GM23338 (cell line): ENCODE results near the gene ELMO2. TPM values are rescaled to one million over a fixed set of nuclear protein-coding genes. Genes with fewer than 3 reads are reported as not detected.

Source experiments
- ATAC-seq: fragments of 200-7000 bp; cut with Tn5 transposase; 3 replicates; pipeline ENCODE4 v1.9.1; 2020
- DNase-seq: peaks from one replicate; pipeline ENCODE4 v3.0.0-alpha.2; 2015; ENCODE audit warnings: low spot score
- H2AFZ ChIP-seq: fragments of 200-600 bp; sonication (generic); 2 replicates; pipeline ENCODE4 v1.8.0; 2016; ENCODE audit warnings: antibody characterized with exemption, mild to moderate bottlenecking, moderate library complexity
- H3F3A ChIP-seq: fragments of 200-600 bp; sonication (generic); replicated peaks from 2 replicates; pipeline ENCODE4 v1.8.0; 2017; ENCODE audit warnings: antibody characterized with exemption, mixed run types, low read depth
- H3K27ac ChIP-seq: fragments of 200-600 bp; sonication (generic); 2 replicates; pipeline ENCODE4 v1.6.1; 2016; ENCODE audit warnings: low read depth
- H3K27me3 ChIP-seq: fragments of 200-600 bp; sonication (generic); 2 replicates; pipeline ENCODE4 v1.8.0; 2016; ENCODE audit warnings: mild to moderate bottlenecking, mixed run types, moderate library complexity; ENCODE audit not compliant: insufficient read depth
- H3K36me3 ChIP-seq: fragments of 200-600 bp; sonication (generic); 2 replicates; pipeline ENCODE4 v1.8.0; 2016; ENCODE audit warnings: mild to moderate bottlenecking; ENCODE audit not compliant: insufficient read depth
- H3K4me1 ChIP-seq: fragments of 200-600 bp; sonication (generic); 2 replicates; pipeline ENCODE4 v1.8.0; 2016; ENCODE audit warnings: mild to moderate bottlenecking, moderate library complexity; ENCODE audit not compliant: insufficient read depth
- H3K4me2 ChIP-seq: fragments of 200-600 bp; sonication (generic); 2 replicates; pipeline ENCODE4 v1.7.1; 2017; ENCODE audit warnings: mixed run types
- H3K4me3 ChIP-seq: fragments of 200-600 bp; sonication (generic); 2 replicates; pipeline ENCODE4 v1.6.1; 2016; ENCODE audit warnings: mixed run types
- H3K79me2 ChIP-seq: fragments of 200-600 bp; sonication (generic); replicated peaks from 2 replicates; pipeline ENCODE4 v1.8.0; 2017; ENCODE audit warnings: mild to moderate bottlenecking; ENCODE audit not compliant: insufficient read depth
- H3K9me2 ChIP-seq: fragments of 200-600 bp; sonication (generic); 2 replicates; pipeline ENCODE4 v1.8.0; 2017; ENCODE audit not compliant: insufficient read depth
- H4K20me1 ChIP-seq: fragments of 200-600 bp; sonication (generic); replicated peaks from 2 replicates; pipeline ENCODE4 v1.8.0; 2017; ENCODE audit warnings: mild to moderate bottlenecking; ENCODE audit not compliant: insufficient read depth
- H3K27ac Mint-ChIP-seq: 2 replicates; pipeline ENCODE4 v1.8.0; 2020; ENCODE audit warnings: inconsistent platforms, mild to moderate bottlenecking, moderate library complexity, mixed read lengths
- H3K27me3 Mint-ChIP-seq: 3 replicates; pipeline ENCODE4 v1.8.0; 2022; ENCODE audit warnings: low read depth, mild to moderate bottlenecking, moderate library complexity, mixed read lengths, inconsistent platforms; ENCODE audit not compliant: insufficient read depth, poor library complexity
- H3K36me3 Mint-ChIP-seq: 3 replicates; pipeline ENCODE4 v1.8.0; 2021; ENCODE audit warnings: low read depth, mild to moderate bottlenecking, inconsistent platforms, moderate library complexity, mixed read lengths
- H3K4me1 Mint-ChIP-seq: 3 replicates; pipeline ENCODE4 v1.8.0; 2020; ENCODE audit warnings: mild to moderate bottlenecking, inconsistent platforms, mixed read lengths
- H3K4me3 Mint-ChIP-seq: 3 replicates; pipeline ENCODE4 v1.8.0; 2021; ENCODE audit warnings: moderate library complexity, mild to moderate bottlenecking, inconsistent platforms, mixed read lengths
- H3K9me3 Mint-ChIP-seq: 3 replicates; pipeline ENCODE4 v1.8.0; 2020; ENCODE audit warnings: moderate library complexity, mild to moderate bottlenecking, inconsistent platforms, mixed read lengths
- CREB1 ChIP-seq: fragments of 250-450 bp; sonication (Bioruptor Pico); IDR thresholded peaks from 2 replicates; pipeline ENCODE4 v1.5.0; 2020; ENCODE audit warnings: low read depth, mild to moderate bottlenecking, moderate library complexity
- CTCF ChIP-seq, 2 experiments: fragments of 200-600 bp in 1 of 2; sonication (generic) in 1 of 2; conservative IDR thresholded peaks; 2 replicates each; pipeline versions ENCODE4 v1.5.1 to v1.6.1; 2016 to 2017; ENCODE audit warnings: antibody characterized with exemption in 2 of 2, low read depth in 2 of 2, mild to moderate bottlenecking in 2 of 2, moderate library complexity in 1 of 2
- ETS1 ChIP-seq: IDR thresholded peaks from 2 replicates; pipeline ENCODE4 v1.6.1; 2016; ENCODE audit warnings: antibody characterized with exemption
- EZH2 ChIP-seq: fragments of 200-600 bp; sonication (generic); IDR thresholded peaks from one replicate; pipeline ENCODE4 v1.8.0; 2017; ENCODE audit warnings: antibody characterized with exemption, mild to moderate bottlenecking, low read depth; ENCODE audit not compliant: unreplicated experiment
- EZH2phosphoT487 ChIP-seq: fragments of 200-600 bp; sonication (generic); IDR thresholded peaks from one replicate; pipeline ENCODE4 v1.8.1; 2018; ENCODE audit warnings: antibody characterized with exemption; ENCODE audit not compliant: unreplicated experiment
- JUNB ChIP-seq: IDR thresholded peaks from one replicate; pipeline ENCODE4 v1.6.1; 2016; ENCODE audit warnings: antibody characterized with exemption; ENCODE audit not compliant: unreplicated experiment
- NANOG ChIP-seq: IDR thresholded peaks from 2 replicates; pipeline ENCODE4 v1.6.1; 2016; ENCODE audit warnings: antibody characterized with exemption, borderline replicate concordance
- POLR2AphosphoS5 ChIP-seq: IDR thresholded peaks from 2 replicates; pipeline ENCODE4 v1.6.1; 2016; ENCODE audit warnings: antibody characterized with exemption, low read depth
- REST ChIP-seq: IDR thresholded peaks from one replicate; pipeline ENCODE4 v1.6.1; 2018; ENCODE audit warnings: antibody characterized with exemption; ENCODE audit not compliant: unreplicated experiment
- ZNF114 ChIP-seq: fragments of 250-450 bp; sonication (Bioruptor Pico); IDR thresholded peaks from 2 replicates; pipeline ENCODE4 v1.5.0; 2020; ENCODE audit warnings: mild to moderate bottlenecking, moderate library complexity
- ZNF331 ChIP-seq: fragments of 250-450 bp; sonication (Bioruptor Pico); IDR thresholded peaks from 2 replicates; pipeline ENCODE4 v1.5.0; 2020; ENCODE audit warnings: low read depth, mild to moderate bottlenecking, moderate library complexity
- ZNF462 ChIP-seq: fragments of 250-450 bp; sonication (Bioruptor Pico); IDR thresholded peaks from 2 replicates; pipeline ENCODE4 v1.5.0; 2020; ENCODE audit warnings: mild to moderate bottlenecking, moderate library complexity
- polyA plus RNA-seq: library from polyadenylated mRNA; unstranded; fragments of >200 nt; fragmentation: Nextera tagmentation; extraction: Ambion mirVana; gene quantifications from 2 replicates; pipeline ENCODE4 v1.2.1, GENCODE V29; 2016
- total RNA-seq: library from RNA; depleted of rRNA; stranded (reverse); fragments of >200 nt; shearing (Covaris generic); gene quantifications from 2 replicates; pipeline ENCODE4 v1.2.3, GENCODE V29; 2014

ELMO2 gene
- total and polyA plus RNA-seq, 2 experiments from 2014 or later, result 15.1 to 44.1 TPM

GRCh38 chr20:46415773-46416172 is 9.4 kb upstream of the ELMO2 start (continued):
- no peak for TF ChIP-seq ZNF331 (CRISPR knock-in tag)

GRCh38 chr20:46414608-46415007 is 8.2 kb upstream of the ELMO2 start:
- H3K27ac Mint-ChIP-seq, result no peak overlapping the region
- no peak for ATAC-seq
- no peak for TF ChIP-seq JUNB
- no peak for TF ChIP-seq EZH2phosphoT487
- TF ChIP-seq CTCF (conservative IDR thresholded peaks at IDR 0.05; ENCODE audit: low read depth in 2 of 2), result no peak
- TF ChIP-seq CREB1 (CRISPR knock-in tag), result no peak
- no peak for TF ChIP-seq ETS1
- no peak for TF ChIP-seq ZNF331 (CRISPR knock-in tag)
- no peak for TF ChIP-seq ZNF462 (CRISPR knock-in tag)
- no peak for TF ChIP-seq REST
- no peak for TF ChIP-seq POLR2AphosphoS5
- TF ChIP-seq NANOG, result no peak
- TF ChIP-seq ZNF114, result no peak
- no peak for TF ChIP-seq EZH2
- H3K4me3 ChIP-seq, result no peak overlapping the region
- no peak overlapping the region for H3K27ac ChIP-seq
- H3K9me3 Mint-ChIP-seq, result no peaks in the 10 kb centered on the region
- H3F3A ChIP-seq, result no peaks in the 10 kb centered on the region
- H3K4me3 Mint-ChIP-seq, result no peak overlapping the region
- no peak overlapping the region for H2AFZ ChIP-seq
- H3K27me3 ChIP-seq, result no peaks in the 10 kb centered on the region
- no peak overlapping the region for H3K4me2 ChIP-seq
- no peaks in the 10 kb centered on the region; the same call in 1 of the 2 replicates for H4K20me1 ChIP-seq
- no peaks in the 10 kb centered on the region for H3K79me2 ChIP-seq
- H3K36me3 Mint-ChIP-seq, result no peaks in the 10 kb centered on the region
- no peaks in the 10 kb centered on the region for H3K36me3 ChIP-seq
- H3K27me3 Mint-ChIP-seq, result peaks cover 3% of the 10 kb centered on the region
- peaks cover 2% of the 10 kb centered on the region; the same call in 1 of the 3 replicates for H3K4me1 Mint-ChIP-seq
- H3K9me2 ChIP-seq, result no peaks in the 10 kb centered on the region
- DNase-seq, result no peak
- H3K4me1 ChIP-seq, result 0 out of 2 replicates have a peak, but pooled peaks cover 4% of the 10 kb centered on the region
